ENCODE data around the gene CCDC141.
"Not testable (repeated sequence)": the region's sequence is repeated elsewhere in the genome, so short reads cannot be mapped to it uniquely, and the experiment has no call there.

The CCDC141 gene, protein sequence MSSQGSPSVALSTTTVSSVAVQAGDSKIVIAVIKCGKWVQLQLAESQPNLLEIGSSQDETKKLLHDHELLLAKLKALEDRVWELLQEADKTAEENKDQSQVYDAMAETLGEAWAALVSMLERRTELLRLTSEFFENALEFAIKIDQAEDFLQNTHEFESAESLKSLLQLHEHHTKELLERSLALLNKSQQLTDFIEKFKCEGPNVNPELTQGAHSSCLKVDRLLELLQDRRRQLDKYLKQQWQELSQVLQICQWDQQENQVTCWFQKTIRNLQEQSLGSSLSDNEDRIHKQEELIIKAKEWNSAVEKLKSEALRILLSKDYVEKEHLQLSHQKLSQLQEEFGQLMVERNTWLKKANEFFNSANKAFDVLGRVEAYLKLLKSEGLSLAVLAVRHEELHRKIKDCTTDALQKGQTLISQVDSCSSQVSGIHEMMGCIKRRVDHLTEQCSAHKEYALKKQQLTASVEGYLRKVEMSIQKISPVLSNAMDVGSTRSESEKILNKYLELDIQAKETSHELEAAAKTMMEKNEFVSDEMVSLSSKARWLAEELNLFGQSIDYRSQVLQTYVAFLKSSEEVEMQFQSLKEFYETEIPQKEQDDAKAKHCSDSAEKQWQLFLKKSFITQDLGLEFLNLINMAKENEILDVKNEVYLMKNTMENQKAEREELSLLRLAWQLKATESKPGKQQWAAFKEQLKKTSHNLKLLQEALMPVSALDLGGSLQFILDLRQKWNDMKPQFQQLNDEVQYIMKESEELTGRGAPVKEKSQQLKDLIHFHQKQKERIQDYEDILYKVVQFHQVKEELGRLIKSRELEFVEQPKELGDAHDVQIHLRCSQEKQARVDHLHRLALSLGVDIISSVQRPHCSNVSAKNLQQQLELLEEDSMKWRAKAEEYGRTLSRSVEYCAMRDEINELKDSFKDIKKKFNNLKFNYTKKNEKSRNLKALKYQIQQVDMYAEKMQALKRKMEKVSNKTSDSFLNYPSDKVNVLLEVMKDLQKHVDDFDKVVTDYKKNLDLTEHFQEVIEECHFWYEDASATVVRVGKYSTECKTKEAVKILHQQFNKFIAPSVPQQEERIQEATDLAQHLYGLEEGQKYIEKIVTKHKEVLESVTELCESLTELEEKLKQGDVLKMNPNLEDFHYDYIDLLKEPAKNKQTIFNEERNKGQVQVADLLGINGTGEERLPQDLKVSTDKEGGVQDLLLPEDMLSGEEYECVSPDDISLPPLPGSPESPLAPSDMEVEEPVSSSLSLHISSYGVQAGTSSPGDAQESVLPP (N-terminal part only)

DNA sequence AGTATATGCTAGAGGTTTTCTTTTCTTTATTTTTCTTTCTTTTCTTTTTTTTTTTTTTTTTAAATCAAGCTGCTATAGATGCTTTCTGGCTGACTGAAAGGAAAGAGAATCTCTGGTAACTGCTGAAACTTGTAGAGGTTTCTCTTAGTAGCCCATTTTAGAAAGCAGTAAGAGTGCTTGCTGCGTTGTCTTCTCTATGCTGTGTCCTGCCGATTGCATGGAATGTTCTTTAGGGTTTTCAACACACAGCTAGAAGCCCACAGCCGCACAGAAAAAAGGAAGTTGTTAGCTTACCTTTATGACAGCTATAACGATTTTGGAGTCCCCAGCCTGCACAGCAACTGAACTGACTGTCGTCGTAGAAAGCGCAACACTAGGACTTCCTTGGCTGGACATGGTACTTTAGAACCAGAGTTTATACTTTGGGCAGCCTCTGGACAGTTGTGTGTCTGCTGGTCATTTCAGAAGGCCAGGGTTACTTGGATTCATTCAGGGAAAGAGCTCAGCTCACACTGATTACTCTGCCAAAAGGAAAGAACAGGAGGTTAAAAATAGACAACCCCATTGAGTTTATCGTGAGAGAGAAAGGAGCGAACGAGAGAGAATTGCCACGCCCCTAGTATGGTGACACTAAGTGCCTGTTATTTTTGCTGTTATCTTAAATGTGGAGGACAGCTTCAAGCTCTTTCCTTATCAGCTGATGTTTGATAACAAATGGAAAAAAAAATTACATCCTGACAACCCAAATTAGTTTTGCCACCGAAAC lies at the start of gene CCDC141:
Gene CCDC141, minus strand, starts transcription at position 592 of the 766 bp plus-strand sequence. Its CDS starts 196 bp downstream, at position 396.
- no peak for DNase-seq

- DNase-seq: no peak
Measured at GRCh38 chr2:179098080-179098689, 48.2 kb upstream of the CCDC141 start.

DNA sequence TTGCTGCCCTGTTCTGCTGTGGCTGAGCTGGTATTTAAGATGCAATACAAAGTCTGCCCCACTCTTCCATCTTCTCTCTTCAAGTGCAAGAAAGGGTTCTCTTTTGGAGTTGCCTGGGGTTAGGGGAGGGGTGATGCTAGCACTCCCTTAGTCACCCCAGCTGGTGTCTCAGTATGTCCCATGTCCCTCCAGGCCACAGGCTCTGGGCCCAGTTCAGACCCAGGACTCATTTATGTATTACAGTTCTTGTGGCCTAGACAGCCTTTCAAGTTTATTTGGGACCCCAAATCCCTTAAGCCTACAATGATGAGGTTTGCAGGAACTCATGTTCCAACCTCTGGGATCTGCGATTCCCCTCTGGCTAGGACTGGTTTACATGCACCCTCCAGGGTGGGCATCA lies 47.2 kb upstream of the CCDC141 start:
- no peak for DNase-seq

GRCh38 chr2:179096090-179096489 lies 46.2 kb upstream of the CCDC141 start:
- no peak for DNase-seq

DNA sequence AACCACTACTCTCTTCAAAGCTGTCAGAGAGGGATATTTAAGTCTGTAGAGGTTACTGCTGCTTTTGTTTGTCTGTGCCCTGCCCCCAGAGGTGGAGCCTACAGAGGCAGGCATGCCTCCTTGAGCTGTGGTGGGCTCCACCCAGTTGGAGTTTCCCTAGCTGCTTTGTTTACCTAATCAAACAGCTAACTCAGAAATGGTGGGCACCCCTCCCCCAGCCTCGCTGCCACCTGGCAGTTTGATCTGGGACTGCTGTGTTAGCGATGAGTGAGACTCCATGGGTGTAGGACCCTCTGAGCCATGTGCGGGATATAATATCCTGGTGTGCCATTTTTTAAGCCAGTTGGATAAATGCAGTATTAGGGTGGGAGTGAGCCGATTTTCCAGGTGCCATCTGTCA lies 43.0 kb upstream of the CCDC141 start:
- DNase-seq: not testable (repeated sequence)

DNA sequence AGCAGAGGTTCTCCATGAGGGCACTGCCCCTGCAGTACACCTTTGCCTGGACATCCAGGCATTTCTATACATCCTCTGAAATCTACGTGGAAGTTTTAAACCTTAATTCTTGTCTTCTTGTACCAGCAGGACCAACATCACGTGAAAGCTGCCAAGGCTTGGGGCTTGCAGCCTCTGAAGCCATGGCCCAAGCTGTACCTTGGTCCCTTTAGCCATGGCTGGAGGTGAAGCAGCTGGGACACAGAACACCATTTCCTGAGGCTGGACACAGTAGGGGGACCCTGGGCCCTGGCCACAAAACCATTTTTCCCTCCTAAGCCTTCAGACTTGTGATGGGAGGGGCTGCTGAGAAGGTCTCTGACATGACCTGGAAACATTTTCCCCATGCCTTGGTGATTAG lies 32.8 kb upstream of the CCDC141 start:
- DNase-seq: no peak

GRCh38 chr2:179081954-179082353 lies 32.0 kb upstream of the CCDC141 start:
- no peak for DNase-seq

DNA sequence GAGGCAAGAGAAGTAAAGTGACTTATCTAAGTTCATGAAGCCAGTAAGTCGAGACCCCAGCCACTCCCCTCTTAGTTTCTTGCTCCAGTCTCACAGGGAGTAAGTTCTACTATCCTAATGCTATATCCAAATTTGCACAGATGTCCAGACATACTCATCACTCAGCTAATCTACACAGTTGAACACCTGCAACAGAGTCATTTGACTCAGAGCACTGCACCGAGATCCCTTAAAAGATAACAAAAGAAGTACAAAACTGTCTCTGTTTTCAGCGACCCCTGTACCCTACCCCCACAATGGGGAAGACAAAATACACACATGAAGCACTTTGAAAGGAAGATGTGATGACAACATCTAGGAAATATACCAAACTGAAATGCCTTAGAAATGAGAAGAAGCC lies 22.6 kb upstream of the CCDC141 start:
- DNase-seq: no peak

- no peak for DNase-seq
Measured at GRCh38 chr2:179071810-179072355, 21.9 kb upstream of the CCDC141 start.

DNA sequence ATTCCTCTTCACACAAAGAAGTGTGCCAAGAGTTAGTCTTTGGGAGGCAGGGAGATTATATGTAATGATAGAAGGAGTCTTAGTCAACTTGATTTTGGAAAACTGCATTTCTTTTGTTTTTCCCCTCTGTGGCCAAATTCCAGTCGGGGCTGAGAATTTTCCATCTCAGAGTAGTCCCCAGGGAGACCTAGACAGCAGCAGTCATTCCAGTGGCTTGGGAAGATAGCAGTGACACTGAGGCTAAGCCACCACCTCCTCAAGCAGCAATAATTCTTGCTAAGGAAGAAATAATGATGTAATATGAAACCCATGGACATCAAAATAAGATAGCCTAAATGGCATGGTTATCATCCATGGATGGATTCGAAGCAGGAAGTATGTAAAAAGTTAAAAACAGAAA lies 21.0 kb upstream of the CCDC141 start:
- no peak for DNase-seq

- no peak for DNase-seq
Measured at GRCh38 chr2:179069685-179070084, 19.7 kb upstream of the CCDC141 start.

GRCh38 chr2:179068991-179069643 lies 19.2 kb upstream of the CCDC141 start:
- no peak for DNase-seq

DNA sequence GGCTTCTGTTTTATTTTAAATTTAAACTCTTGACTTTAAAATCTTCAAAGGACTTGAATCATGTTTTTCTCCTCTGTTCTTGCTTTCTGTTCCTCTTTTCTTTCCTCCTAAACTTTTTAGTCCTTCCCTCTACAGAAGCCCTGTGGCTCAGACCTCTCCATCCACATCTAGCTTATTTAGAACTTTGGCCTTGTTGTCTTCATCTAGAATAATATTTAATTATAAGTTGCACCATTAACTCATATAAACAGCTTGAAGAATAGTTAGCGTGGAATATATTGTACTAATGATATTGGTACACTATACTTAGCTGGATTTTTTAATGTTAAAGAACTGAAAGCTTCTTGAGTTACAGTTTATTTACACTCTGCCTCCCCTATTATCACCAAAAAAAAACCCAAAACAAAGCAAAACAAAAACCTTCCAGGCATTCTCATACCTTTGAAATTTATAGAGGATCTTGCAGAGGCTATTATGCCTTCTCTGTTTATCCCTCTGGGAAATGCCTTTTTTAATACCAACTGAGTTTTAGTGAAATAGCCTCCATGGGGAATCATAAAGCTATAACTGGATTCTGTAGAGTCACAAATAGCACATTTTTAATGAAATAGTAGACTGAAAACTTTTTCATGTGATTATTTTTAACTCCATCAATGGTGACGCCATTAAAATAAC lies 9.2 kb upstream of the CCDC141 start:
- no peak for DNase-seq

DNA sequence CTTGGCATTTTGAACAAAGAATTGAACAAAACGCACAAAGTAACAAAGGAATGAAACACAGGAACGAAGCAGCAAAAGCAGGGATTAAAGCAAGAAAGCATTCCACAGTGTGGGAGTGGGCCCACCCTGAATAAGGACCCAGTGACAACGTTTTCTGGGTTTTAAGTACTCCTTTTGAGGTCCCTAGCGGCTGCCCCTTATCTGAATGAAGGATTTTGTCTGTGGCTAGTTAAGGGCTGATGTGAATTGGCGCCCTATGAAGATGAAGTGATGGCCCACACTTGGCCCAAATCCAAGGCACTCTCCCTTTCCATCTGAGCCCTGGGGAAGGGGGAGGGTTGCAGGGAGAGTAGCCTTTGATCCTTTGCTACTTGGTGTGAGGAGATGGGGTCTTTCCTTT lies 7.8 kb upstream of the CCDC141 start:
- no peak for DNase-seq

DNA sequence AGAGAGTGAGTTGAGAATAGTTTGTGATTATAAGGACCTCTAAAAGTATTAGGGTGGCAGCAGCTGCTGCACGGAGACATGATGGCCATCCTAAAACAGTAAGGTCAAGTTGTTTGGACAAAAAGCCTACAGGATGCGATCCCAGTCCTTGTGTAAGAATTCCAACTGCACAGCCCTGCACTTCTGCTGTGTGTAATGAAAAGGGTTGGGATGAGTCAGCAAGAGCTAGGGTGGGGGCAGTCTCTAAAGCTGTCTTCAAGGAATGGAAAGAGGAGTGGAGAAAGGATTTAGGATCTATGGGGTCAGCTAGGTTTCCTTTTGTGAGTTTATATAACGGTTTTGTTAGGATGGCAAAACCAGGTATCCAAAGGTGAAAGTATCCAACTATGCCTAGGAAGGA lies 3.6 kb upstream of the CCDC141 start:
- not testable (repeated sequence) for DNase-seq

GRCh38 chr2:179051250-179051649 lies 1.3 kb upstream of the CCDC141 start:
- DNase-seq: no peak

DNA sequence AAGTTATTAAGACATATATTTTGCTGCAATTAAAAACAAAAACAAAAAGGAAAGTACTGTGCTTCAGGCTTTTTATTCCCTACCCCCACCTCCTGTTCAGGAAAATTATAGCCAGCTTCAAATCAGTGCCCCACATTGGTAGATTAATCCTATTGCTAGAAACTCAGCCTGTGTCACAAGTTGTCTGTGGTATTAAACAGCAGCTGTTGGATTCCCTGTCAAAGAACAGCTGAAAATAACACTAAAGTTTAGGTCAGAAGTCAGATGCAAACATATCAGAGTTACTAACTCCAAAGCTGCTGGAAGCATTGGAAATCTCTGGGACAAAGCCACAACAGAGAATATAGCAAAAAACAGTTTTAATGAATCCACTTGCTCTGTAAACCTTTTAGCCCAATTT lies 818 bp upstream of the CCDC141 start:
- DNase-seq: no peak

DNA sequence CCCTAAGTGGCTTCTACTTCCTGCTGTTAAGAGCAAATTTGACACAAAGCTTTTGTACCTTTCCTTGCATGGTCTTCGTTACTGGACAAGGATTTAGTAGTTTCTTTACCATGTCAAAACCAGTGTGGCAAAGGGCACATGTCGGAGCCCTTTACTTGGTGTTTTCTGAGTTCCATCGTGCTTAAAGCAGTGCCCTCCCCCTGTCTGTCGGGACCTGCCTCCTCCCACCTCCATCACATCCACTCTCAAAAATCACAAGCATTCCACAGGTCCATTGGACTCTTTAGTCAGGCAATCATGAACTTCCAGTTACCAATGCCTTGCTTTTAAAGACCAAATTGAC lies 763 bp downstream of the CCDC141 start:
- no peak for DNase-seq

- no peak for DNase-seq
Measured at GRCh38 chr2:179048099-179048498, 1.8 kb downstream of the CCDC141 start.

GRCh38 chr2:179045602-179046001 lies 4.3 kb downstream of the CCDC141 start:
- not testable (repeated sequence) for DNase-seq

DNA sequence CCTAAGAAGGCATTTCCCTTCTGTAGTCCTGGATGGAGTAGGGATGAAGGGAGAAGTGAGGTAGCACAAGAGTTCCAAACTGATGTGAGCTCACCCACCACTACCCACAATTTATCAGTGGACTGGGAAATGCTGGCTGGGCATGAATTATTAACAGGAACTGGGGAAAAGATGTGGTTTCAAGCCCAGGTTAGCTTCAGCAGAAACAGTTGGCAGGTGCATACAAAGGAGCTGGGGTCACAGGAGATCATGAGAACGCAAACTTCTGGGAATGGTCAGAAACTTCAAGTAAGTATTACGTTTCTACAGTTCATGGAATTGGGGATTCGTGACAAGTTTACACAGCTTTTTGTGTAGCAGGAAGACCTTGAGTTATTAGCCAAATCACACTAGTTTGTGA lies 5.4 kb downstream of the CCDC141 start:
- DNase-seq: no peak

Measured in NCI-H1092 (cell line).